GM23248 (cell line): ENCODE data around the gene C2orf72.

Experiments used
- EZH2 ChIP-seq: fragments of 200-600 bp; sonication (generic); IDR thresholded peaks from 2 replicates; pipeline ENCODE4 v1.6.1; 2018; ENCODE audit warnings: antibody characterized with exemption, mild to moderate bottlenecking; ENCODE audit not compliant: insufficient read depth, poor library complexity, severe bottlenecking
- EZH2phosphoT487 ChIP-seq: fragments of 200-600 bp; sonication (generic); IDR thresholded peaks from 2 replicates; pipeline ENCODE4 v1.6.1; 2018; ENCODE audit warnings: antibody characterized with exemption, moderate library complexity, mild to moderate bottlenecking, low read depth; ENCODE audit not compliant: insufficient read depth

- no peak for TF ChIP-seq EZH2
- TF ChIP-seq EZH2phosphoT487: no peak
Measured at GRCh38 chr2:231000211-231000904, 37.0 kb upstream of the C2orf72 start.
